ENCODE measurements around the gene CEACAM6. TPM values are rescaled to one million over a fixed set of nuclear protein-coding genes. Genes with fewer than 3 reads are reported as not detected.

Gene CEACAM6
- not detected in 2 replicates for total RNA-seq
- 0.12 TPM for total RNA-seq (2013)
- not detected in 2 replicates for polyA plus RNA-seq
- polyA minus RNA-seq = not detected in 2 replicates

DNA sequence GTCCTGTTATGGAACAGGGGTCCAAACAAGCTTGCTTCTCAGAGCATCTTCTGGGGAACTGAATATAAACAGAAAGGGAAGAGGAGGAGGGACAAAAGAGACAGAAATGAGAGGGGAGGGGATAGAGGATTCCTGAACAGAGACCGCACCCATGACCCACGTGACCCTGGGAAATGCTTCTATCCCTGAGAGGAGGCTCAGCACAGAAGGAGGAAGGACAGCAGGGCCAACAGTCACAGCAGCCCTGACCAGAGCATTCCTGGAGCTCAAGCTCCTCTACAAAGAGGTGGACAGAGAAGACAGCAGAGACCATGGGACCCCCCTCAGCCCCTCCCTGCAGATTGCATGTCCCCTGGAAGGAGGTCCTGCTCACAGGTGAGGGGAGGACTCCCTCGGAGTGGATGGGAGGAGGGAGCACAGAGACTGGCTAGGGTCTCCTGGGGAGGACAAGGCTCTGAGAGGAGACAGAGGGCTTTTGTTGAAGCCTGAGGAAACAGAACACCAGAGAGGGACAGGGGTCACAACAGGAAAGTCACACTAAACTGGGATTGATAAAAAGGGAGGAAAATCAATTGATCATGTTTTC lies at the start of gene CEACAM6:
CEACAM6 (plus strand) TSS at position 203 of the 586 bp plus-strand sequence; CDS start at position 312, 109 bp downstream.
- peaks cover 0 to 7% (median 0%) of the 10 kb centered on the region in 4 experiments for H3K27me3 ChIP-seq (replicated peaks in 1 of 4; ENCODE audit: control extremely low read depth in 1 of 4, control insufficient read depth in 3 of 4, insufficient read depth in 4 of 4, low read length in 3 of 4)
- Mint-ChIP-seq H3K9me3 (ENCODE audit: insufficient read depth) (no peaks in the 10 kb centered on the region), H3K4me3 (no peak within 1 kb of the TSS), H3K4me1 (peaks cover 1% of the 10 kb centered on the region), H3K27me3 (peaks cover 14% of the 10 kb centered on the region), H3K27ac (no peak within 1 kb of the TSS)
- no peak within 1 kb of the TSS for H2AFZ ChIP-seq (ENCODE audit: insufficient read depth, low read depth, low read length, poor library complexity, severe bottlenecking)
- no peaks in the 10 kb centered on the region for H3K36me3 ChIP-seq (replicated peaks in 1 of 2; ENCODE audit: control extremely low read depth in 1 of 2, control insufficient read depth in 1 of 2, extremely low read depth in 1 of 2, insufficient read depth in 2 of 2, low read length in 1 of 2)
- H3K4me1 ChIP-seq (ENCODE audit: control insufficient read depth in 2 of 2, insufficient read depth in 2 of 2, low read length in 2 of 2) = peaks cover 0 to 8% of the 10 kb centered on the region in 2 donors
- no peak within 1 kb of the TSS for H3K27ac ChIP-seq (ENCODE audit: low read length in 2 of 2)
- CTCF ChIA-PET = interaction anchor here (1.1 to 5.6 kb wide), 10 partner anchors 8 to 113 kb away, joined by 3 to 114 read pairs (median 22); no protein-coding TSS in a partner anchor
- H4K20me1 ChIP-seq (ENCODE audit: control insufficient read depth, insufficient read depth, low read length, poor library complexity, severe bottlenecking) = no peaks in the 10 kb centered on the region
- H3K79me2 ChIP-seq (ENCODE audit: control insufficient read depth, insufficient read depth, low read length) = no peaks in the 10 kb centered on the region
- intact Hi-C loops (cut with micrococcal nuclease) = no loop called here
- TF ChIP-seq, protein P1, sequence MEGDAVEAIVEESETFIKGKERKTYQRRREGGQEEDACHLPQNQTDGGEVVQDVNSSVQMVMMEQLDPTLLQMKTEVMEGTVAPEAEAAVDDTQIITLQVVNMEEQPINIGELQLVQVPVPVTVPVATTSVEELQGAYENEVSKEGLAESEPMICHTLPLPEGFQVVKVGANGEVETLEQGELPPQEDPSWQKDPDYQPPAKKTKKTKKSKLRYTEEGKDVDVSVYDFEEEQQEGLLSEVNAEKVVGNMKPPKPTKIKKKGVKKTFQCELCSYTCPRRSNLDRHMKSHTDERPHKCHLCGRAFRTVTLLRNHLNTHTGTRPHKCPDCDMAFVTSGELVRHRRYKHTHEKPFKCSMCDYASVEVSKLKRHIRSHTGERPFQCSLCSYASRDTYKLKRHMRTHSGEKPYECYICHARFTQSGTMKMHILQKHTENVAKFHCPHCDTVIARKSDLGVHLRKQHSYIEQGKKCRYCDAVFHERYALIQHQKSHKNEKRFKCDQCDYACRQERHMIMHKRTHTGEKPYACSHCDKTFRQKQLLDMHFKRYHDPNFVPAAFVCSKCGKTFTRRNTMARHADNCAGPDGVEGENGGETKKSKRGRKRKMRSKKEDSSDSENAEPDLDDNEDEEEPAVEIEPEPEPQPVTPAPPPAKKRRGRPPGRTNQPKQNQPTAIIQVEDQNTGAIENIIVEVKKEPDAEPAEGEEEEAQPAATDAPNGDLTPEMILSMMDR (IDR thresholded peaks at IDR 0.05) = no peak
- no peak for TF ChIP-seq EZH2 (IDR thresholded peaks at IDR 0.05; ENCODE audit: borderline replicate concordance, insufficient read depth, low read depth, low read length, poor library complexity, severe bottlenecking)
- DNase-seq (no peak), ATAC-seq (ENCODE audit: low read depth) (no peak)
- no peak within 1 kb of the TSS for H3K4me3 ChIP-seq (ENCODE audit: control extremely low read depth in 1 of 5, extremely low read depth in 1 of 5, insufficient read depth in 1 of 5, low read depth in 2 of 5, low read length in 4 of 5)
- POLR2A ChIA-PET = no interaction called here
- H3K4me2 ChIP-seq (replicated peaks; ENCODE audit: low read depth, low read length, poor library complexity, severe bottlenecking) = no peak within 1 kb of the TSS
- WGBS (ENCODE audit: insufficient coverage) = 78% methylated on average over 2 of the region's 3 CpGs
- H3K9ac ChIP-seq (ENCODE audit: low read length) = no peak within 1 kb of the TSS
- H3K9me3 ChIP-seq (ENCODE audit: control extremely low read depth in 1 of 3, control insufficient read depth in 2 of 3, insufficient read depth in 1 of 3, low read length in 2 of 3) = no peaks in the 10 kb centered on the region
